CD4-positive, alpha-beta T cell treated with Interleukin-17A for 4 hours (primary cell): ENCODE results near the gene HIGD2A.
"Not testable (repeated sequence)": the region's sequence is repeated elsewhere in the genome, so short reads cannot be mapped to it uniquely, and the experiment has no call there.

ENCODE experiments used
- DNase-seq: peaks from one replicate; pipeline ENCODE4 v3.0.0-alpha.2; 2020; ENCODE audit warnings: mixed read lengths

HIGD2A gene

GRCh38 chr5:176396330-176396729 lies 7.8 kb downstream of the HIGD2A start:
- no peak for DNase-seq

- no peak for DNase-seq
Observed at GRCh38 chr5:176397736-176398420, 9.3 kb downstream of the HIGD2A start.

GRCh38 chr5:176400382-176401156 lies 12.0 kb downstream of the HIGD2A start:
- no peak for DNase-seq

- DNase-seq, result no peak
Observed at GRCh38 chr5:176401281-176402205, 13.0 kb downstream of the HIGD2A start.

GRCh38 chr5:176405656-176406435 lies 17.3 kb downstream of the HIGD2A start:
- DNase-seq, result no peak

- no peak for DNase-seq
Observed at GRCh38 chr5:176406436-176407052, 18.0 kb downstream of the HIGD2A start.

- DNase-seq, result no peak
Observed at GRCh38 chr5:176407456-176408251, 19.1 kb downstream of the HIGD2A start.

- not testable (repeated sequence) for DNase-seq
Observed at GRCh38 chr5:176408252-176408573, 19.7 kb downstream of the HIGD2A start.

GRCh38 chr5:176408590-176408989 lies 20.0 kb downstream of the HIGD2A start:
- DNase-seq, result no peak

- DNase-seq, result no peak
Observed at GRCh38 chr5:176409765-176410164, 21.2 kb downstream of the HIGD2A start.

- no peak for DNase-seq
Observed at GRCh38 chr5:176410486-176411180, 22.1 kb downstream of the HIGD2A start.

GRCh38 chr5:176412517-176413254 lies 24.1 kb downstream of the HIGD2A start:
- no peak for DNase-seq

GRCh38 chr5:176413255-176413565 lies 24.7 kb downstream of the HIGD2A start:
- no peak for DNase-seq

- no peak for DNase-seq
Observed at GRCh38 chr5:176413709-176414191, 25.2 kb downstream of the HIGD2A start.

GRCh38 chr5:176414704-176415103 lies 26.2 kb downstream of the HIGD2A start:
- no peak for DNase-seq

- no peak for DNase-seq
Observed at GRCh38 chr5:176415240-176415951, 26.8 kb downstream of the HIGD2A start.

- peak; percentile 96 for DNase-seq
Observed at GRCh38 chr5:176415952-176416924, 27.7 kb downstream of the HIGD2A start, which contains the start of gene CLTB. Gene CLTB, minus strand, starts transcription at chr5:176416539. Its CDS starts 176 bp downstream, at chr5:176416363.

GRCh38 chr5:176416965-176417364 lies 28.4 kb downstream of the HIGD2A start:
- no peak for DNase-seq
